ENCODE measurements around the gene FAM222B. TPM values are rescaled to one million over a fixed set of nuclear protein-coding genes. Genes with fewer than 3 reads are reported as not detected.

Gene FAM222B
- total RNA-seq, 2 experiments from 2014 or later = 4.0 to 15.2 TPM

GRCh38 chr17:28726627-28727491 lies 115.7 kb downstream of the FAM222B start:
- H3K79me2 ChIP-seq (ENCODE audit: insufficient read depth, low read depth, low read length) = peaks cover 14% of the 10 kb centered on the region; the same call in 1 of the 2 replicates
- H3K27ac ChIP-seq (ENCODE audit: low read depth, low read length, poor library complexity, severe bottlenecking) = peak overlapping the region; percentile 94
- CTCF ChIA-PET (ENCODE audit: unreplicated experiment) = interaction anchor here (0.5 to 3.5 kb wide), 10 partner anchors 12 to 227 kb away, joined by 3 to 27 read pairs (median 4); no protein-coding TSS in a partner anchor
- TF ChIP-seq CTCF (conservative IDR thresholded peaks at IDR 0.05; ENCODE audit: low read length) = peak; percentile 99
- TF ChIP-seq EZH2phosphoT487 (IDR thresholded peaks at IDR 0.05; ENCODE audit: borderline replicate concordance, low read depth, low read length) = no peak
- peak; percentile 95 for DNase-seq (ENCODE audit: low spot score)
- H3K4me2 ChIP-seq (ENCODE audit: low read length) = peak overlapping the region; percentile 96
- POLR2A ChIA-PET = interaction anchor here (0.6 to 4.1 kb wide), 9 partner anchors 14 to 82 kb away, joined by 3 to 56 read pairs (median 6); partner anchors contain the start of gene PROCA1
- no peaks in the 10 kb centered on the region for H3K9me3 ChIP-seq (ENCODE audit: low read length)
- H4K20me1 ChIP-seq (ENCODE audit: insufficient read depth, low read length) = peaks cover 4% of the 10 kb centered on the region; the same call in 1 of the 2 replicates
- peak overlapping the region; percentile 69 for H3K4me3 ChIP-seq (ENCODE audit: low read depth, low read length, poor library complexity, severe bottlenecking)
- intact Hi-C loops (cut with micrococcal nuclease; ENCODE audit: unreplicated experiment) = loop anchor here (1.0 to 5.0 kb wide), 4 partner anchors 23 to 226 kb away; no protein-coding TSS in a partner anchor
- H3K36me3 ChIP-seq (ENCODE audit: insufficient read depth, low read length) = peaks cover 40% of the 10 kb centered on the region
- H3K4me1 ChIP-seq (ENCODE audit: insufficient read depth, low read length, poor library complexity, severe bottlenecking) = peaks cover 73% of the 10 kb centered on the region
- BruUV-seq (replicated peaks) = no TSS peak
- no peaks in the 10 kb centered on the region for H3K9me2 ChIP-seq (ENCODE audit: insufficient read depth, low read length)
- H2AFZ ChIP-seq (ENCODE audit: low read length) = peak overlapping the region; percentile 63

- no TSS peak for BruUV-seq (replicated peaks)
Measured at GRCh38 chr17:28726226-28726626, 116.4 kb downstream of the FAM222B start, which contains the start of gene TLCD1. Gene TLCD1, minus strand, starts transcription at chr17:28726233. Its CDS starts 136 bp downstream, at chr17:28726097.

More at GRCh38 chr17:28726226-28726626, 116.4 kb downstream of the FAM222B start, which contains the start of gene TLCD1:
- intact Hi-C loops (cut with micrococcal nuclease; ENCODE audit: unreplicated experiment) = loop anchor here (1.0 to 5.0 kb wide), 3 partner anchors 36 to 227 kb away; no protein-coding TSS in a partner anchor
- Histone ChIP-seq H3K27ac (ENCODE audit: low read depth, low read length, poor library complexity, severe bottlenecking) (peak within 1 kb of the TSS; percentile 94), H3K9me3 (ENCODE audit: low read length) (no peaks in the 10 kb centered on the region), H3K9me2 (ENCODE audit: insufficient read depth, low read length) (no peaks in the 10 kb centered on the region), H2AFZ (ENCODE audit: low read length) (peak within 1 kb of the TSS; percentile 63; the same call in 1 of the 2 replicates), H3K4me3 (ENCODE audit: low read depth, low read length, poor library complexity, severe bottlenecking) (peak within 1 kb of the TSS; percentile 69), H3K4me1 (ENCODE audit: insufficient read depth, low read length, poor library complexity, severe bottlenecking) (peaks cover 76% of the 10 kb centered on the region), H3K4me2 (ENCODE audit: low read length) (peak within 1 kb of the TSS; percentile 96), H3K36me3 (ENCODE audit: insufficient read depth, low read length) (peaks cover 47% of the 10 kb centered on the region), H4K20me1 (ENCODE audit: insufficient read depth, low read length) (peaks cover 9% of the 10 kb centered on the region; the same call in 1 of the 2 replicates), H3K79me2 (ENCODE audit: insufficient read depth, low read depth, low read length) (peaks cover 21% of the 10 kb centered on the region)
- ChIA-PET CTCF (ENCODE audit: unreplicated experiment) (interaction anchor here (0.5 to 3.5 kb wide), 7 partner anchors 13 to 227 kb away, joined by 3 to 27 read pairs (median 4); no protein-coding TSS in a partner anchor), POLR2A (interaction anchor here (0.8 to 4.1 kb wide), 5 partner anchors 15 to 31 kb away, joined by 3 to 56 read pairs (median 6); no protein-coding TSS in a partner anchor)
- TF ChIP-seq CTCF (conservative IDR thresholded peaks at IDR 0.05; ENCODE audit: low read length) (no peak), EZH2phosphoT487 (IDR thresholded peaks at IDR 0.05; ENCODE audit: borderline replicate concordance, low read depth, low read length) (no peak)
- no peak for DNase-seq (ENCODE audit: low spot score)
